Kidney (tissue), 14 donors: ENCODE measurements around the gene MRPL18. TPM values are rescaled to one million over a fixed set of nuclear protein-coding genes. Genes with fewer than 3 reads are reported as not detected.

Experiments
- DNase-seq, 5 donors: peaks; one replicate each; pipeline ENCODE4 v3.0.0-alpha.2; 2013 to 2020
- FAIRE-seq: peaks from 2 replicates; lab custom pipeline; 2012; peaks lifted over from hg19 to GRCh38; lab: Jason Lieb, UNC
- H3K27ac ChIP-seq, 2 donors: one replicate each; pipeline ENCODE4 v1.7.0; 2013; ENCODE audit warnings: low read depth in 2 of 2, low read length in 2 of 2, inconsistent platforms in 1 of 2
- H3K27me3 ChIP-seq: one replicate; pipeline ENCODE4 v1.7.1; 2013; ENCODE audit warnings: low read length, inconsistent platforms; ENCODE audit not compliant: control insufficient read depth, insufficient read depth
- H3K36me3 ChIP-seq, 3 donors: one replicate each; pipeline versions ENCODE4 v1.7.0 to v1.7.1; 2013; ENCODE audit warnings: low read length in 3 of 3, control low read depth in 1 of 3, inconsistent platforms in 1 of 3; ENCODE audit not compliant: insufficient read depth in 3 of 3, control insufficient read depth in 2 of 3
- H3K4me1 ChIP-seq, 3 donors: one replicate each; pipeline versions ENCODE4 v1.7.0 to v1.7.1; 2013; ENCODE audit warnings: low read length in 3 of 3, inconsistent platforms in 1 of 3, low read depth in 1 of 3; ENCODE audit not compliant: control insufficient read depth in 2 of 3, insufficient read depth in 2 of 3
- H3K4me3 ChIP-seq, 3 donors: one replicate each; pipeline versions ENCODE4 v1.7.0 to v1.8.1; 2013; ENCODE audit warnings: low read length in 3 of 3, control low read depth in 1 of 3, inconsistent platforms in 1 of 3
- H3K9ac ChIP-seq, 3 donors: one replicate each; pipeline versions ENCODE4 v1.7.0 to v1.7.1; 2013; ENCODE audit warnings: low read length in 3 of 3, control low read depth in 1 of 3, inconsistent platforms in 1 of 3
- H3K9me3 ChIP-seq, 3 donors: one replicate each; pipeline versions ENCODE4 v1.7.0 to v1.7.1; 2013; ENCODE audit warnings: low read length in 3 of 3, control low read depth in 1 of 3, inconsistent platforms in 1 of 3; ENCODE audit not compliant: control insufficient read depth in 2 of 3, insufficient read depth in 1 of 3
- intact Hi-C: fragments of 100-400 bp; cut with DNase I; formaldehyde crosslinking; loops from one replicate; pipeline ENCODE4 v1.11.1; 2022
- polyA plus RNA-seq: library from polyadenylated mRNA; stranded (reverse); fragments of 350-450 nt; fragmentation: Illumina TruSeq; extraction: RNeasy Lipid Tissue Mini Kit (QIAGEN cat#74804); gene quantifications from one replicate; pipeline ENCODE4 v1.2.3, GENCODE V29; 2014; ENCODE audit warnings: low read depth, low replicate concordance; ENCODE audit not compliant: insufficient read depth
- total RNA-seq: library from RNA; stranded (reverse); fragmentation: NEBNext Ultra II Directional; extraction: Animal tissue kit (Norgen Biotek cat#: 25700); gene quantifications from one replicate; pipeline ENCODE4 v1.2.1, GENCODE V29; 2021
- TF ChIP-seq, protein P1 (sequence below): IDR thresholded peaks from 3 replicates; pipeline ENCODE4 v1.5.1; 2012; ENCODE audit warnings: mild to moderate bottlenecking, moderate library complexity, borderline replicate concordance; ENCODE audit not compliant: insufficient read depth; ENCODE audit errors: extremely low read depth
- donor health status: control.
- donor health status: control.
- donor health status: control.
- donor health status: control.
- donor health status: control.
- donor health status: DM: yes; HTN: yes; CAD: no.
- donor health status: Normal renal cell carcinoma (clear cell type).

MRPL18 gene
- total and polyA plus RNA-seq, 2 donors from 2014 or later = 56.7 to 87.2 TPM

DNA sequence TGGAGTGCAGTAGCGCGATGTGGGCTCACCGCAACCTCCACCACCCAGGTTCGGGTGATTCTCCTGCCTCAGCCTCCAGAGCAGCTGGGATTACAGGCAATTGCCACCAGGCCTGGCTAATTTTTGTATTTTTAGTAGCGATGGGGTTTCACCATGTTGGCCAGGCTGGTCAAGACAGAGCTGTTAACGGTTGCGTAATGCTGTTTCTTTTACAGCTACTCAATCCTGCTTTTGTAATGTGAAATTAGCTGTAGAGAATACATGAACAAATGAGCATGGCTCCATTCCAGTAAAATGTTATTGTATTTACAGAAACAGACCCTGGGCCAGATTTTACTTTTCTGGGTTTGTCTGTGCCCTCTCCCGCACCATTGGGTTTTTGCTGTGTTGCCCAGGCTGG is 11.7 kb downstream of the MRPL18 start:
- Histone ChIP-seq H3K4me1 (no peaks in the 10 kb centered on the region), H3K9me3 (no peaks in the 10 kb centered on the region), H3K9ac (no peak overlapping the region), H3K36me3 (peaks cover 0 to 21% (median 17%) of the 10 kb centered on the region in 3 donors), H3K27me3 (no peaks in the 10 kb centered on the region), H3K27ac (no peak overlapping the region), H3K4me3 (no peak overlapping the region)
- intact Hi-C loops = no loop called here
- no peak for FAIRE-seq
- no peak for DNase-seq
- TF ChIP-seq, protein P1, sequence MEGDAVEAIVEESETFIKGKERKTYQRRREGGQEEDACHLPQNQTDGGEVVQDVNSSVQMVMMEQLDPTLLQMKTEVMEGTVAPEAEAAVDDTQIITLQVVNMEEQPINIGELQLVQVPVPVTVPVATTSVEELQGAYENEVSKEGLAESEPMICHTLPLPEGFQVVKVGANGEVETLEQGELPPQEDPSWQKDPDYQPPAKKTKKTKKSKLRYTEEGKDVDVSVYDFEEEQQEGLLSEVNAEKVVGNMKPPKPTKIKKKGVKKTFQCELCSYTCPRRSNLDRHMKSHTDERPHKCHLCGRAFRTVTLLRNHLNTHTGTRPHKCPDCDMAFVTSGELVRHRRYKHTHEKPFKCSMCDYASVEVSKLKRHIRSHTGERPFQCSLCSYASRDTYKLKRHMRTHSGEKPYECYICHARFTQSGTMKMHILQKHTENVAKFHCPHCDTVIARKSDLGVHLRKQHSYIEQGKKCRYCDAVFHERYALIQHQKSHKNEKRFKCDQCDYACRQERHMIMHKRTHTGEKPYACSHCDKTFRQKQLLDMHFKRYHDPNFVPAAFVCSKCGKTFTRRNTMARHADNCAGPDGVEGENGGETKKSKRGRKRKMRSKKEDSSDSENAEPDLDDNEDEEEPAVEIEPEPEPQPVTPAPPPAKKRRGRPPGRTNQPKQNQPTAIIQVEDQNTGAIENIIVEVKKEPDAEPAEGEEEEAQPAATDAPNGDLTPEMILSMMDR = no peak

DNA sequence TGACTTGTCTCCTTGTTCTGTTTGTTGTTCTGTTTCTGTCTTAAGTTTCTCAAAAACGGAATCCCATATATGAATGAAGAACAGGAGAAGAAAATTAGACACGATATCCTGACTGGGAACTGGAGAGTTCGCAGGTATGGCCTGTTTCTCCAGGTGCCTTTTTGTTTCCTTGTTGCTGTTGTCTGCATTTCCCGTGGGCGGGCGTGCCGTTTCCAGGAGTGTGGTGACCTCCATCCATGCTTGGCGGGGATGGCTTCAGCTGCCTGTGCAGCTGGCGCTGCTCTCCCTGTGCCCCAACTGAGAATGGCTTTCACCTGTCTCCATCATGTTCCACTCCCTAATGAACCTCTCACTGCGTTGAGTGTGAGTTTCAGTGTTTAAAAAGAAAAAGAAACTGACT is 14.2 kb downstream of the MRPL18 start:
- FAIRE-seq = no peak
- Histone ChIP-seq H3K27me3 (no peaks in the 10 kb centered on the region), H3K4me1 (no peaks in the 10 kb centered on the region), H3K9me3 (no peaks in the 10 kb centered on the region), H3K27ac (no peak overlapping the region), H3K36me3 (peaks cover 0 to under 1% (median 0%) of the 10 kb centered on the region in 3 donors), H3K4me3 (no peak overlapping the region), H3K9ac (no peak overlapping the region)
- TF ChIP-seq, protein P1 = no peak
- intact Hi-C loops = no loop called here
- no peak for DNase-seq

DNA sequence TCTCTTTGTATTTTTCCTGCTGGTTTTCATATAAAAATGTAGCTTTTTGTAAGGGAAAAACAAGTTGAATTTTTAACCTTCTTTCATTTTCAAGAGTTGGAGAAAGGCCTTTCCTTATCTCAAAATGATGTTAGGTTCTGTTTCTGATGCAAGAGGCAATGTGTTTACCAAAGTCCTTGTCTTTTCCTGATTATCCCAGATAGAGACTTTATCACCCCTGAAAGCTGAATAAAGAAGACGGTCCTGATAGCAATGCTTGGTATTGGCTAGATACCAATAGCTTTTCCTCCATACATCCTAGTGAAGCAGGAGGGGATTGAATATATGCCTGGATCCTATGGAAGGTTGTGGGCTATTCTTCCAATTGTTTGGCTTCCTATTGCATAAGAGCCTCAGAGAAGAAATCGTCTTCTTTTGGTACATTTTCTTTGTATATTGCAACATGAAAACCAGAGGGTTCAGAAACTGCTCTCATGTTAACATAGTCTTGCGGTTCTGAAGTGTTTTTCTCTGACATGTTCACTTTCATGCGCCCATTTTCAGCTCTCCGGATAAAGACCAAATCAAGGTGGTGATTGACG is 15.3 kb downstream of the MRPL18 start:
- Histone ChIP-seq H3K36me3 (no peaks in the 10 kb centered on the region), H3K27ac (no peak overlapping the region), H3K27me3 (no peaks in the 10 kb centered on the region), H3K9me3 (no peaks in the 10 kb centered on the region), H3K4me3 (no peak overlapping the region), H3K4me1 (no peaks in the 10 kb centered on the region), H3K9ac (no peak overlapping the region)
- FAIRE-seq (no peak), DNase-seq (no peak)
- TF ChIP-seq, protein P1 = no peak
- intact Hi-C loops = no loop called here

DNA sequence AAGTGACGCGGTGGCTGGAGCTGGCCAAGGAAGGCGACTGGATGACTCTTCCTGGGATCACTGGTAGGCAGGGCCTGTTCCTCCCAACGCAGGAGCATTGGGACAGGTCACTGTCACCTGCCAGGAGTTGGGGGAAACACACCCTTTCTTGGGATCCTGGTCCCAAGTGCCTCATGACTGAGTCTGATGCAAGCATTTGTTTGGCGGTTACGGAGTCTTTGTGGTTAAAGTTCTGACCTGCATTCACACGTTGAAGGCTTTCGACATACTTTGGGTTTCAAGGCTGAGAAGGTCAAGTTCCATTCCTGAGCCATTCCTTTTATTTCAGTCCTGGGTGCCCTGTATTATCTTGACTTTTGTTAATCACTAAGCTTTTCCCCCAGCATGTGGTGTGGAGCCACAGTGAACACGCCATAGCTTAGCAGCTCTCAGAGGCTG is 15.8 kb downstream of the MRPL18 start:
- Histone ChIP-seq H3K9me3 (no peaks in the 10 kb centered on the region), H3K4me1 (no peaks in the 10 kb centered on the region), H3K36me3 (no peaks in the 10 kb centered on the region), H3K9ac (no peak overlapping the region), H3K27me3 (no peaks in the 10 kb centered on the region), H3K27ac (no peak overlapping the region), H3K4me3 (no peak overlapping the region)
- intact Hi-C loops = no loop called here
- DNase-seq = no peak
- no peak for FAIRE-seq
- TF ChIP-seq, protein P1 = no peak
